Epithelial cell of proximal tubule (primary cell): Measurements from ENCODE around the gene HAS3. TPM values are rescaled to one million over a fixed set of nuclear protein-coding genes. Genes with fewer than 3 reads are reported as not detected.
"Not testable (repeated sequence)": the region's sequence is repeated elsewhere in the genome, so short reads cannot be mapped to it uniquely, and the experiment has no call there.

Experiments
- DNase-seq: peaks from one replicate; pipeline ENCODE4 v3.0.0-alpha.2; 2011; ENCODE audit warnings: low read depth
- H3K4me3 ChIP-seq: 2 replicates; pipeline ENCODE4 v1.5.1; 2011; ENCODE audit warnings: low read depth, mild to moderate bottlenecking, low read length
- CTCF ChIP-seq: conservative IDR thresholded peaks from 2 replicates; pipeline ENCODE4 v1.5.1; 2012; ENCODE audit warnings: low read depth, mild to moderate bottlenecking, low read length
- total RNA-seq: library from RNA; depleted of rRNA; stranded (reverse); fragments of >200 nt; gene quantifications from 2 replicates; pipeline ENCODE4 v1.2.3, GENCODE V29; 2015

The HAS3 gene
- total RNA-seq, 1 donor from 2014 or later = 14.0 TPM

- TF ChIP-seq CTCF = no peak
- DNase-seq = no peak
- H3K4me3 ChIP-seq = no peak overlapping the region
These were observed 10.9 kb downstream of the HAS3 start for GRCh38 chr16:69116256-69116875.

- TF ChIP-seq CTCF = no peak
- no peak for DNase-seq
- H3K4me3 ChIP-seq = no peak overlapping the region
These were observed 11.5 kb downstream of the HAS3 start for GRCh38 chr16:69116906-69117305.

- no peak overlapping the region for H3K4me3 ChIP-seq
- TF ChIP-seq CTCF = no peak
- no peak for DNase-seq
These were observed 13.0 kb downstream of the HAS3 start for GRCh38 chr16:69118468-69118867.

GRCh38 chr16:69118994-69119393 is 13.5 kb downstream of the HAS3 start:
- TF ChIP-seq CTCF = no peak
- no peak overlapping the region for H3K4me3 ChIP-seq
- no peak for DNase-seq

GRCh38 chr16:69119536-69119935 is 14.1 kb downstream of the HAS3 start:
- no peak for TF ChIP-seq CTCF
- no peak for DNase-seq

GRCh38 chr16:69120096-69120664 is 14.7 kb downstream of the HAS3 start:
- DNase-seq = no peak
- no peak overlapping the region for H3K4me3 ChIP-seq
- TF ChIP-seq CTCF = no peak

More at GRCh38 chr16:69119536-69119935, 14.1 kb downstream of the HAS3 start:
- H3K4me3 ChIP-seq = no peak overlapping the region

- TF ChIP-seq CTCF = peak; percentile 73
- no peak overlapping the region for H3K4me3 ChIP-seq
- DNase-seq = no peak
These were observed 18.5 kb downstream of the HAS3 start for GRCh38 chr16:69123910-69124309.

- H3K4me3 ChIP-seq, DNase-seq: not testable (repeated sequence)
These were observed 19.0 kb downstream of the HAS3 start for GRCh38 chr16:69124406-69124805.

- H3K4me3 ChIP-seq, DNase-seq: not testable (repeated sequence)
These were observed 19.5 kb downstream of the HAS3 start for GRCh38 chr16:69124961-69125360.
